ENCODE data around the gene RBX1.

Gene RBX1

DNA sequence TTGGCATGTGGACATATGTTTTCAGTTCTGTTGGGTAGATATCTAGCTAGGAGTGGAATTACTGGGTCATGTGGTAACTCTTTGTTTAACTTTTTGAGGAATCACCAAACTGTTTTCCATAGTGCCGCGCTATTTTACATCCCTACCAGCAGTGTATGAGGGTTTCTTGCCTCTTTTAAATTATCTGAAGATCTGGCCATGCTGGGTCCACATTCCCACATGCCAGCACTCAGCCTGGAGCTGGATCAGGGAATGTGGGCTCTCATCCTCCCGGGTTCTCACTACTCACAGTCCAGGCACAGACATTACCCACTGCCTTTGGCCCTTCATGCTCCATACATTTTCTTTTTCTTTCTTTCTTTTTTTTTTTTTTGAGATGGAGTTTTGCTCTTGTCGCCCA lies 44.6 kb downstream of the RBX1 start:
- TF ChIP-seq GATA2 (IDR thresholded peaks at IDR 0.05; ENCODE audit: low read depth, low read length) (no peak), GATA3 (IDR thresholded peaks at IDR 0.05; ENCODE audit: low read depth, low read length) (no peak)

DNA sequence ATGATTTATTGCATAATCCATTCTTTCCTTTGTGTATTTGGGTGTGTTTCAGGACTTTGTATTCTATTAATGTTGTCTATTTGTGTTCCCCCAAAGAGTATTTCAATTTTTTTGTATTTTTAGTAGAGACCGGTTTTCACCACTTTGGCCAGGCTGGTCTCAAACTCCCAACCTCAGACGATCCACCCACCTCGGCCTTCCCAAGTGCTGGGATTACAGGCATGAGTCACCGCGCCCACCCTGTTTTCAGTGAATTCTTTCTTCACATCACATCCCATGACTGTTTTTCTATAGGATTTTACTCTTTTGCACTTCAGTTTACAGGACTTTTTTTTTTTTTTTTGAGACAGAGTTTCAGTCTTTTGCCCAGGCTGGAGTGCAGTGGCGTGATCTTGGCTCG lies 46.3 kb downstream of the RBX1 start:
- TF ChIP-seq GATA3 (IDR thresholded peaks at IDR 0.05; ENCODE audit: low read depth, low read length) (no peak), GATA2 (IDR thresholded peaks at IDR 0.05; ENCODE audit: low read depth, low read length) (no peak)

DNA sequence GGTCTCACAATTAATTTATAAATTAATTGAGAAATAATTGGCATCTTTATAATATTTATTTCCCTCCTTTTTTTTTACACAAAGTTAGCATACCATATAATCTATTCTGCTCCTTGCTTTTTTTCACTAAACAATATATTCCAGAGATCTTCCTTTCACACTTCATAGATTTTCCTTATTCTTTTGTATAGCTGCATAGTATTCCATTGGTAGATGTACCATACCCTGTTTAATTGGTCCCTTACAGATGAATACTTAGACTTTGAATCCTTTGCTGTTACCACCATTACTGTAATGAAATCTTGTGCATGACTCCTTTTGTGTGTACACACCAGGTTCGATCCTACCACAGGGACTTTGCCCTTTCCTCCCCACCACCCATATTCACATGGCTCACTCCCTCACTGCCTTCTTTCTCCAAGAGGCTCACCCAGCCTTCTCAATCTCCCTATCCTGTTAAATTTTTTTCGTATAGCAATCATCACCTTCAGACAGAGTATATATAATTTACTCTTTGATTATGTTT lies 48.9 kb downstream of the RBX1 start:
- TF ChIP-seq GATA2 (IDR thresholded peaks at IDR 0.05; ENCODE audit: low read depth, low read length) (no peak), GATA3 (IDR thresholded peaks at IDR 0.05; ENCODE audit: low read depth, low read length) (no peak)

DNA sequence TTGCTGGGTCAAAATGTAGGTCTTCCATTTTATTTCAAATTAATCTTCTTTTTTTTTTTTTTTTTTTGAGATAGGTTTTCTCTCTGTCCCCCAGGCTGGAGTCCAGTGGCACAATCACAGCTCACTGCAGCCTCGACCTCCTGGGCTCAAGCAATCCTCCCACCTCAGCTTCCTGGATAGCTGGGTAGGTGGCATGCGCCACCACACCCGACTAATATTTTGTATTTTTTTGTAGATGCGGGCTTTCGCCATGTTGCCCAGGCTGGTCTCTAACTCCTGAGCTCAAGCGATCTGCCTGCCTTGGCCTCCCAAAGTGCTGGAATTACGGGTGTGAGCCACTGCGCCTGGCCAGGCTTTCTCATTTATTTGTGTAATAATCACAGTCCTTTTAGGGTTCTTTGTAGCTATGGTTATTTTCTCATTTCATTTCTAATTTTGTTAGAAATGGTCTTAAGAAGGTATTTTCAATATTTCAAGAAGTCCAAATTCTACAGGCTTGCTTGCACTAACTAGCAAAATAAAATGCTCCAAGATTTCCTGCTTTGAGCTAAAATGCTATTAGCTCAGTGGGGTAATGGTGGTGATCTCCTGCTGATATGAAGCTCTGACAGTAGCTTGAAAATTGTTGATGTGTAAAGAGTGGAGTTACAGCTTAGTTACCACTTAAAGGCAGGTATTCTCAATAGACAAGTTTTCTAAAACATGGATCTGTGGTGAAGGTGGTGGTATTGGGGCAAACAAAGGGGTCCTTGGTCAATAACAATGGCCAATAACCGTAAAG lies 50.0 kb downstream of the RBX1 start:
- TF ChIP-seq GATA2 (IDR thresholded peaks at IDR 0.05; ENCODE audit: low read depth, low read length) (no peak), GATA3 (IDR thresholded peaks at IDR 0.05; ENCODE audit: low read depth, low read length) (no peak)

DNA sequence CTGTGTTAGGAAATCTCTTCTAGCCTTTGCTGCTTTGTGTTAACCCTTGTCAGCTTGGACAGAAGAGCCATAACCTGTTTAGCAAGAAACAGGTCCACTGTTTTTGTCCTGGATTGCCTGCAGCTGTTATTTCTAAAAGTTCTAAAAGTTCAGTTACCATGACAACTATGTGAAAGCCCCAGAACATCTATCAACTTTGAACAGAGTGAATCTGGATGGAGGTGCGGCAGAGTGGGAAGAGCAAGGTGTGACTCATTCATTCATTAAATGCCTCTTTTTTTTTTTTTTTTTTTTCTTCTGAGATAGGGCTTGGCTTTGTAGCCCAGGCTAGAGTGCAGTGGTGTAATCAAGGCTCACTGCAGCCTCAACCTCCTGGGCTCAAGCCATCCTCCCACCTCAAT lies 50.5 kb downstream of the RBX1 start:
- TF ChIP-seq GATA3 (IDR thresholded peaks at IDR 0.05; ENCODE audit: low read depth, low read length): no peak
- no peak for TF ChIP-seq GATA2 (IDR thresholded peaks at IDR 0.05; ENCODE audit: low read depth, low read length)

DNA sequence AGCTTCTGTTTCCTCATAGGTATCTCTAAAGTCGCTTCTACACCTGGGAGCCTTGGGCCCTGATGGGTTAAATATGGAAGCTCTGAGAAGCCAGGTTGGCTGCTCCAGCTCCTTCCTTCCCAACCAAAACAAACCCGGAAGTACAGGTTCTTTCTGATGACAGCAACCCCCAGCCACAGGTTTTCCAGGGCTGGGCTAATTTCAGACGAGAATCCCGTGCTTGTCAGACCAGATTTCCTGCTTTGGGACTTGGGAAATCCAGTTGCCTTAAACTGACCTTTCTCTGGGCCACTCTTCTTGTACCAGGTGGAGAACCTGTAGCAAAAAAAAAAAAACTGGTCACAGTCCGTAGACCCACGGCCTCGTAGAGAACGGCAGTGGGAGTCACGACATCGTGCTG lies 51.9 kb downstream of the RBX1 start:
- no peak for TF ChIP-seq GATA3 (IDR thresholded peaks at IDR 0.05; ENCODE audit: low read depth, low read length)
- no peak for TF ChIP-seq GATA2 (IDR thresholded peaks at IDR 0.05; ENCODE audit: low read depth, low read length)

DNA sequence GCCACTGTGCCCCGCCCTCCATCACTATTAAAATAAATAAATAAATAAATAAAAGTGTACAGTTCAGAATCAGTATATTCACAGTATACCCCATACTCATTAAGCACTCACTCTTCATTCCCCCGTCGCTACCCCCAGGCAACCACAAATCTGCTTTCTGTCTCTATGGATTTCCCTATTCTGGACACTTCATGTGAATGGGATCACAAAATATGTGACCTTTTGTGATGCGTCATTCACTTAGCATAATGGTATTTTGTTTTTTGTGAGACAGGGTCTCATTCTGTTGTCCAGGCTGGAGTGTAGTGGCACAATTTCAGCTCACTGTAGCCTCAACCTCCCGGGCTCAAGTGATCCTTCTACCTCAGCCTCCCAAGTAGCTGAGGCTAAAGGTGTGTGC lies 52.8 kb downstream of the RBX1 start:
- TF ChIP-seq GATA3 (IDR thresholded peaks at IDR 0.05; ENCODE audit: low read depth, low read length): no peak

DNA sequence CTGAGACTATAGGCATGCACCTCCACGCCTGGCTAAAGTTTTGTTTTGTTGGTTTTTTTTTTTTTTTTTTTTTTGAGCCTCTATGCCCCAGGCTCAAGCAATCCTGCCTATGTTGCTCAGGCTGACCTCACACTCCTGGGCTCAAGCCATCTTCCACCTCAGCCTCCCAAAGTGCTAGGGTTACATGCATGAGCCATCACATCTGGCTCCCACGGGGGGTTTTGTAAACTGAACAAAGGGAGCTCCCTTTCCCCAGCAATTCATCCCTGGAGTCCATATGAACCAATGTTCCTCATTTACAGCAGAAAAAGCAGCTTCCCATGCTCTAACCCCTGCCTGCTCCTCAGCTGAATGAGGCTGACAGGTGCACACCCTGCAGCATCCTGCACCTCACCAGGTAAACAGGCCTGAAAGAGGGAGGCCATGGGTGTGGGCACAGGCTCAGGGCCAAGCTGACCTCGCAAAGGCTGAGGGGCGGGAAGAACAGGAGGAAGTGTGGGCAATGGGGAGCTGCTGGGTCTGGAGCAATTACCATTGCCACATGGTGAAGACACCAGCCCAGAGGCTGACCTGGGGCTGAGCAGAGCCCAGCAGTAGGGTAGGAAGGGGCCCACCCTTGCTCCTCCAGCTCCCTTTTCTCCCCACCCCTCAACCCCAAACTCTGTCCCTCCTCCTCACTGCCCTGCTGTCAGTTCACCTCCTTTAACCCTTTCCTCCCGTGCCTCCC lies 58.2 kb downstream of the RBX1 start:
- TF ChIP-seq GATA3 (IDR thresholded peaks at IDR 0.05; ENCODE audit: low read depth, low read length) (no peak), GATA2 (IDR thresholded peaks at IDR 0.05; ENCODE audit: low read depth, low read length) (no peak)

DNA sequence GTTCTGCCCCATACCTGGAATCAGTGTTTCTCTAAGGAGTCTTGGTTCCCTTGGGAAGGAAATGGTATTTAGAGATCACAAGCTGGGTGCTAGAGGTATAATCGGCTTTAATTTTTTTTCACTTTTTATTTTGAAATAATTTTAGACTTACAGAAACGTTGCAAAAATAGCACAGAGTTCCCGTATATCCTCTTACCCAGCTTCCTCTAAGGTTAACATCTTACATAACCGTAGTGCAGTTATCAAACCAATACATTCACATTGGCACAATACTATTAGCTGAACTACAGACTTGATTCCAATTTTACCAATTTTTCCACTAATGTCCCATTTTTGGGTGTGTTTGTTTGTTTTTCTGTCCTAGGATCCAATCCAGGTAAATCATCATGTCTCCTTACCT lies 63.8 kb downstream of the RBX1 start:
- TF ChIP-seq GATA3 (IDR thresholded peaks at IDR 0.05; ENCODE audit: low read depth, low read length) (no peak), GATA2 (IDR thresholded peaks at IDR 0.05; ENCODE audit: low read depth, low read length) (no peak)

DNA sequence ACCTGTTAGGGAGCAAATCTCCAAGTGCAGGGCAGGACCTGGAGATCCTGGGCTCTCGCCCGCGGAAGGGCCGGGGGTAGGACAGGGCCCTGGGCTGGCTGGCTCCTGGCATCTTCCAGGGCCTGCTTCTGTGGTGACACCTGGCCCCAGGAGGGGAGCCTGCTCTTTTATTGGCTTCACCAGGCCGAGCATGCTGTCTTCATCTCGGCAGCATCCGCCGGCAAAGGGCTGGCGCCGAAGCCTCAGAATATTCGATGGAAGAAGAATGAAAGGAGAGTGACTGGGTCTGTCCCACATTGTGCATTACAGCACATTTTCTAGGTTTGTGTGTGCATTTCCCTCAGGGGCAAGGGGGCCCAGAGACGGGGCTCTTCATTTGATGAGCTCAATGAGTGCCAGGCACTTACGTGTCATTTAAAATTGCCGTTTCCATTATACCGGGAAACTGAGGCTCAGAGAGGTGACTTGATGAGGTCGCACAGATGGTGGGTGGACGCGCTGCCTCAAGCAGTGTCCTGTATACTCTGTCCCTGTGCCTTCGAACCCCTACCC lies 70.0 kb downstream of the RBX1 start:
- TF ChIP-seq GATA3 (IDR thresholded peaks at IDR 0.05; ENCODE audit: low read depth, low read length) (no peak), GATA2 (IDR thresholded peaks at IDR 0.05; ENCODE audit: low read depth, low read length) (no peak)

DNA sequence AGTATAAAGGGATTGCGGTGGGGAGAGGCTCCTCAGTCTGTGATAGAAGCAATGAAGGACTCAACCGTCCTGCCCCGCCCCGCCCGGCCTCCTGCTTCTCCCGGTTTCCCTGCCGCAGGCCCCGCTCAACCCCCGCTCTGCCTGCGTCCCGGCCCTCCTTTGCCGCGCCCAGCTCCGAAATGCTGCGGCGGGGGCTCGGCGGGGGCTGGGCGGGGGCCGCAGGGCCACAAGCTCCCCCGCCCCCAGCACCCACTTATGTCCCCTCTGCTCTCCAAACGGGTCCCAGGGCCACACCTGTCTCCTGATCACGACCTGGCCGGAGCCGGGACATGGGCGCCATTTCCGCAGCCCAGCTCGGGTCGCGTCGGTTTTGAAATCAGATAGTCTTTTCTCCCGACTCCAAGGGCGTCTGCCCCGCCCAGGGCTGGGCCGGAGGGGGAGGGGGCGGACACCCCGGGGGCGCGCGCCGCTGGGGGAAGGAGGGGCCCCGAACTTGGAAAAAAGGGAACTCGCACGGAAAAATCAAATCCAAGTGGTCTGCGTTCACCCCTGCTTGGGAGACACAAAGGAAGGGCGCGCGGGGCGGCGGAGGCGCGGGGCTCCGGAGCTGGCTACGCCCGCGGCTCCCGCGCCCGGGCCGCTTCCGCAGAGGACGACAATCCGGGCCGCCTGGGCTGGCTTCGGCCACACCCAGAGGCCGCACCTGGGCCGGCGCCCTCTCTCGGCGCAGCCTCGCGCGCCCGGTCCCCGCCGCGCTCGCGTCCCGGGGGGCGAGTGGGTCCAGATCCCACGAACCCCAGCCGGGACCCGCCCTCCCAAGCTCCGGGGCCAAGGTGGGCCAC lies 70.7 kb downstream of the RBX1 start:
- TF ChIP-seq GATA2 (IDR thresholded peaks at IDR 0.05; ENCODE audit: low read depth, low read length) (no peak), GATA3 (IDR thresholded peaks at IDR 0.05; ENCODE audit: low read depth, low read length) (no peak)

DNA sequence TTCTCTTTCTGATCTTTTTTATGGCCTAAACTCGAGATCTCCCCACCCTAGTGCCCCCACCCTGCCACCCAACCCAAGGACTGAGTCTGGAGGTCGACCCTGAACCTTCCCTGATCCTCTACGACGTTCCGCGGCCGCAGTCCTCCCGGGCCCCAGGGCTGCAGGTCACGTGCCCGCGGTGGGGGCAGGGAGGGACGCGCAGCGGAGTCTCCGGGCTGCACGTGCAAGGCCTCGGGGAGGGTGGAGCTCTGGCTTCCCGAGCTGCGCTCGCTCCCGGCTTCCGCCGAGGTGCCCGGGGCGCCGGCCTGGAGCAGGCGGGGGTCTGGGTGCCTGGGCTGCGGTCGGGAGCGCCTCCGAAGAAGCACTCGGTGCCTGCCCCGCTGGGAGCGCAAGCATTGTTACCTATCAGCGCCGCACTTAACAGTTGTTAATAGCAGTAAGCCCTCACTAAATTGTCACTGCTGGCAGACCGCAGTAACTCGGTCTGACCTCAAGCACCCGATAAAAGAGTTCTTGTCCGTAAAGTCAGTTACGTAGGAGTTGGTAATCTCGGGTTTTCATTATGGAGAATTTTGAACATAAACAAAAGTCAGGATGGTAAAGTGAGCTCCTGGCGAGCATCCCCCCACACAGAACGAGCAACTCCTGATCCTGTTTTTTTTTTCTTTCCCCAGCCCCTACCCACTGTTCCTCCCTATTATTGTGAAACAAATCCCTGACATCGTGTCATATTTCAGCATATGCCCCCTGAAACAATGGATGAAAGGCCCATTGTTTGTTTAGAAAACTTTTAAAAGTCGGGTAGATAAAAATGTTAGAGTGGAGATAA lies 71.5 kb downstream of the RBX1 start:
- TF ChIP-seq GATA2 (IDR thresholded peaks at IDR 0.05; ENCODE audit: low read depth, low read length) (no peak), GATA3 (IDR thresholded peaks at IDR 0.05; ENCODE audit: low read depth, low read length) (no peak)

All from SH-SY5Y (cell line).